CD4-positive, alpha-beta T cell treated with Interferon gamma for 1 hour (primary cell): ENCODE results near the gene PDE4DIP.
"Not testable (repeated sequence)": the region's sequence is repeated elsewhere in the genome, so short reads cannot be mapped to it uniquely, and the experiment has no call there.

ENCODE experiments used
- DNase-seq: peaks from one replicate; pipeline ENCODE4 v3.0.0-alpha.2; 2020

The PDE4DIP gene

GRCh38 chr1:148977785-148978184 is 133.6 kb downstream of the PDE4DIP start:
- DNase-seq = not testable (repeated sequence)

- DNase-seq = not testable (repeated sequence)
Observed at GRCh38 chr1:148989378-148989777, 145.2 kb downstream of the PDE4DIP start.

- DNase-seq = not testable (repeated sequence)
Observed at GRCh38 chr1:148990233-148990788, 146.1 kb downstream of the PDE4DIP start.

- DNase-seq = not testable (repeated sequence)
Observed at GRCh38 chr1:148991818-148992217, 147.6 kb downstream of the PDE4DIP start.

- DNase-seq = not testable (repeated sequence)
Observed at GRCh38 chr1:148992364-148992763, 148.1 kb downstream of the PDE4DIP start.

- not testable (repeated sequence) for DNase-seq
Observed at GRCh38 chr1:148996449-148997224, 152.4 kb downstream of the PDE4DIP start.

- not testable (repeated sequence) for DNase-seq
Observed at GRCh38 chr1:148997405-148997804, 153.2 kb downstream of the PDE4DIP start.

GRCh38 chr1:149002664-149003063 is 158.4 kb downstream of the PDE4DIP start:
- not testable (repeated sequence) for DNase-seq

GRCh38 chr1:149008326-149008725 is 164.1 kb downstream of the PDE4DIP start:
- not testable (repeated sequence) for DNase-seq

- DNase-seq = not testable (repeated sequence)
Observed at GRCh38 chr1:149008769-149009168, 164.5 kb downstream of the PDE4DIP start.

GRCh38 chr1:149009761-149010160 is 165.5 kb downstream of the PDE4DIP start:
- not testable (repeated sequence) for DNase-seq

- not testable (repeated sequence) for DNase-seq
Observed at GRCh38 chr1:149012599-149012998, 168.4 kb downstream of the PDE4DIP start.

GRCh38 chr1:149013513-149013912 is 169.3 kb downstream of the PDE4DIP start:
- DNase-seq = not testable (repeated sequence)

- not testable (repeated sequence) for DNase-seq
Observed at GRCh38 chr1:149015522-149015921, 171.3 kb downstream of the PDE4DIP start.

- not testable (repeated sequence) for DNase-seq
Observed at GRCh38 chr1:149016626-149017025, 172.4 kb downstream of the PDE4DIP start.

GRCh38 chr1:149018577-149018976 is 174.3 kb downstream of the PDE4DIP start:
- DNase-seq = not testable (repeated sequence)

GRCh38 chr1:149024327-149024726 is 180.1 kb downstream of the PDE4DIP start:
- not testable (repeated sequence) for DNase-seq

- not testable (repeated sequence) for DNase-seq
Observed at GRCh38 chr1:149033916-149034315, 189.7 kb downstream of the PDE4DIP start.

GRCh38 chr1:149043056-149043455 is 198.8 kb downstream of the PDE4DIP start:
- not testable (repeated sequence) for DNase-seq

GRCh38 chr1:149064611-149065010 is 220.4 kb downstream of the PDE4DIP start:
- not testable (repeated sequence) for DNase-seq

- DNase-seq = not testable (repeated sequence)
Observed at GRCh38 chr1:149075505-149076127, 231.4 kb downstream of the PDE4DIP start.
